NCI-H446 (cell line): ENCODE results near the gene MBD1.
"Not testable (repeated sequence)": the region's sequence is repeated elsewhere in the genome, so short reads cannot be mapped to it uniquely, and the experiment has no call there.

Experiments
- DNase-seq, 2 experiments: peaks; one replicate each; lab custom pipeline; 2025; lab: John Stamatoyannopoulos, UW

MBD1 gene

GRCh38 chr18:50273203-50274043 is 7.9 kb downstream of the MBD1 start:
- DNase-seq = no peak

GRCh38 chr18:50272568-50272967 is 8.8 kb downstream of the MBD1 start:
- no peak for DNase-seq

DNA sequence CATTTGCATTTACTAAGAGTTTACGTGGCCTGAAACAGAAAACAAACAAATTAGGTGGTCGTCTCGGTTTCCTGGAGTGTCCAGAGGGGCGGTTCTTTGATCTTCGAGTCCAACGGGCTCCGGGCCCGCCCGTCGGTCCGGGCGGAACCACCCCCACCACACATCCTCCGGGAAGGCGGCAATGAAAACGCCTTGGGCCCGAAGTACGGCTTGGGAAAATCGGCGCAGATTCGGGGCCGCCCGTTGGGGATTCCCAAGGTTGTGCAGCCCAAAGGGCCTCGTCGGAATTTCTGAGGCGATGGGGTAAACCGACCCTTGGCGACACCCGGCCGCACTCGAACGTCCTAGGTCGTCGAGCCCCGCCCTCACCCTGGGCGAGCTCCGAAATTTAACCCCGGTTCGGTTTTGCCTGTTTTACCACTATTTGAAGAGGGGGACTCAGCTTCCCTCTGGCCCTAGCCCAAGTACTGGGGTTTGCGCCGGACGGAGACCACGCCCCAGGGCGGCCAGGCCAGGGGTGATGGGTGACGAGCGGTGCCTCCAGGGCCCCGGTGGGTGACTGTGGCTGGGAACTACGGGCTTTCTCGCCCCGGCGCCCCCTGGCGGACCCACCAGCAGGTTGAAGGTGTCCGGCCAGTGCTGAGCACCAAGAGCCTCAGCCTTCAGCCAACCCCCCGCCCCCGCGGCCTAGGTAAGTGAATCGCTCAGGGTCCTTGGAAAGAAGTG is 13.1 kb downstream of the MBD1 start:
- no peak for DNase-seq

DNA sequence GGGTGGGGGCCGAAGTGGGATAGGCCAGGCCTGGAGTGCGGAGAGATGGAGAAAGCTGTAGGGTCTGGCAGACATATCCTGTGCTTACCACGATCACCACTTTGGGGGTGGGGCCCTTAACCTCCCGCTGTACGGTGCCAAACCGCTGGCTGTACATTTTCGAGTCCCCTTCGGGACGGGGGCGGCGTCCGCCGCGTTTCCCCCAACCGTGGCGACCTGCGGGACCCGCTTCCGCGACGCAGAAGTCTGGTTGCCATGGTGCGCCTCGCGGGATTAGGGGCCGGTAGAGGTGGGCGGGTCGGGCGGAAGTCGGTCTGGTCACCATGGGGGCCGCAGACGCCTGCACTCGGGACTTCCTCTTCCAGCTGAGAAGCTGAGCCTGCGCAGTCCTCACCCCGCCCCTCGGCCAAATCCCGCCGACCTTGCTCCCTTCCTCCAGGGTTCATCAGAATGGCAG is 15.0 kb downstream of the MBD1 start, which contains the start of gene CFAP53:
CFAP53 (minus strand) TSS at position 248 of the 457 bp plus-strand sequence; CDS start at position 157, 91 bp downstream.
- DNase-seq = peak; percentile 6 to 49

GRCh38 chr18:50262977-50263376 is 18.3 kb downstream of the MBD1 start:
- no peak for DNase-seq

- DNase-seq = no peak
These were observed 30.4 kb downstream of the MBD1 start for GRCh38 chr18:50250935-50251334.

- DNase-seq = no peak
These were observed 31.7 kb downstream of the MBD1 start for GRCh38 chr18:50249576-50249975.

GRCh38 chr18:50247561-50247960 is 33.8 kb downstream of the MBD1 start:
- DNase-seq = no peak

DNA sequence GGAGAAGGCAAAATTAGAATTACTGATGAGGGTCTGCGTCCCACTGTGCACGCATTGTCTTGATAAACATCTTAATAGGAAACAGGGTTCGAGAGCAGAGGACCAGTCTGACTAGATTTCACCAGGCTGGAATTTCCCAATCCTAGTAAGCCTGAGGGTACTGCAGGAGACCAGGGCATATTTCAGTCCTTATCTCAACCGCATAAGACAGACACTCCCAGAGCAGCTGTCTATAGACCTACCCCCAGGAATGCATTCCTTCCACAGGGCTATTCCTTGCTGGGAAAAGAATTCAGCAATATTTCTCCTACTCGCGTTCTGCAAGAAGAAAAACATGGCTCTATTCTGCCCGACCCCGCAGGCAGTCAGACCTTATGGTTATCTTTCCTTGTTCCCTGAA is 39.6 kb downstream of the MBD1 start:
- not testable (repeated sequence) for DNase-seq

DNA sequence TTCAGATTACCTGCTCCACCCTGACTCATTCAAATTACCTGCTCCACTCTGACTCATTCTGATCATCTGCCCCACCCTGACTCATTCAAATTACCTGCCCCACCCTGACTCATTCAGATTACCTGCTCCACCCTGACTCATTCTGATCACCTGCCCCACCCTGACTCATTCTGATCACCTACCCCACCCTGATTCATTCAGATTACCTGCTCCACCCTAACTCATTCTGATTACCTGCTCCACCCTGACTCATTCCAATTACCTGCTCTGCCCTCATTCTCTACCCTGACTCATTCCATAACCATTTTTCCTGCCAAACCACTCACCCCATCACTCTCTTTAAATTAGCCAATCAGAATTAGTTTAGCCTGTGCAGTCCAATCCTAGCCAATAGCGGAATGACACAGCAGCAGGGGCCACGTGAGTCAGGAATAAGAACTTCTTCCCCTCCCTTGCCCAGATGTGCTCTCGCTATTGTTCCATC is 41.2 kb downstream of the MBD1 start:
- DNase-seq = no peak

DNA sequence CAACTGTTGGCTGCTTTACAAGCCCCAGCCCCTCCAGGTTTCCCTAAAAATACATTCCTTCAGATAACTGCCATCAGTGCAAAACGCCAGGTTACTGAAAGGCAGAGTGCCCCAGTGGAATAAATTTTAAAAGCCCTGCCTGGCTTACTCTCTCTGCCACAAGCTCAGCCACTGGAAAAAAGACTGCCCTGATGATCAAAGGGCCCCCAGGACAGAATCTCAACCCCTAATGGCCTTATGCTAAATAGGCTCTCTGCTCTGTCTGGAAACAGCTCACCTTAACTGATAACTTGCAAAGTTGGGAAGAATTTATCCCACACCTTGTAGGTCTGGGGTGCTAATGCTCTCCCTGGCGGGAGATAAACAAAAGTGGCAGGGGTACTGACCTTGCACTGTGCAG is 48.9 kb downstream of the MBD1 start:
- DNase-seq = no peak

- no peak for DNase-seq
These were observed 49.7 kb downstream of the MBD1 start for GRCh38 chr18:50231621-50232020.

DNA sequence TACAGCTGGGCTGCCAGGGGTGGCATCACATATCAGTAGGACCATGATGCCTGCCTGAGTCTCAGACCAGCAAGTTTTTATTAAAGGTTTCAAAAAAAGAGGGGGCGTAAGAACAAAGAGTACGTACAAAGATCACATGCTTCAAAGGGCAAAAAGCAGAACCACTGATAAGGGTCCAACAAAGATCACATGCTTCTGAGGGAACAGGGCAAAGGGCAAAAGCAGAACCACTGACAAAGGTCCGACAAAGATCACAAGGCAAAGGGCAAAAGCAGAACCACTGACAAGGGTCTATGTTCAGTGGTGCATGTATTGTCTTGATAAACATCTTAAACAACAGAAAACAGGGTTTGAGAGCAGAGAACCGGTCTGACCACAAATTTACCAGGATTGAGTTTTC is 61.1 kb downstream of the MBD1 start:
- DNase-seq = not testable (repeated sequence)
